HG03342 (cell line): ENCODE results near the gene CD163L1.

Source experiments
- ATAC-seq: cut with Tn5 transposase; IDR thresholded peaks from one replicate; pipeline ENCODE4 v1.9.1; 2021; ENCODE audit warnings: mild to moderate bottlenecking, moderate library complexity; ENCODE audit not compliant: unreplicated experiment

The CD163L1 gene

GRCh38 chr12:7411343-7411742 is 32.6 kb downstream of the CD163L1 start:
- no peak for ATAC-seq

GRCh38 chr12:7404275-7404674 is 39.7 kb downstream of the CD163L1 start:
- no peak for ATAC-seq

GRCh38 chr12:7403466-7403865 is 40.5 kb downstream of the CD163L1 start:
- no peak for ATAC-seq

GRCh38 chr12:7399089-7399488 is 44.9 kb downstream of the CD163L1 start:
- ATAC-seq: no peak

GRCh38 chr12:7396418-7396817 is 47.5 kb downstream of the CD163L1 start:
- ATAC-seq: no peak

GRCh38 chr12:7395950-7396349 is 48.0 kb downstream of the CD163L1 start:
- ATAC-seq: no peak

GRCh38 chr12:7387289-7387688 is 56.7 kb downstream of the CD163L1 start:
- no peak for ATAC-seq

GRCh38 chr12:7383157-7383556 is 60.8 kb downstream of the CD163L1 start:
- ATAC-seq: no peak

- no peak for ATAC-seq
Measured at GRCh38 chr12:7376196-7376595, 67.8 kb downstream of the CD163L1 start.

GRCh38 chr12:7375145-7375543 is 68.8 kb downstream of the CD163L1 start:
- ATAC-seq: no peak

- no peak for ATAC-seq
Measured at GRCh38 chr12:7374423-7375144, 69.4 kb downstream of the CD163L1 start.

- no peak for ATAC-seq
Measured at GRCh38 chr12:7373226-7373625, 70.7 kb downstream of the CD163L1 start.

- peak; percentile 76 for ATAC-seq
Measured at GRCh38 chr12:7369274-7369729, 74.7 kb downstream of the CD163L1 start.

GRCh38 chr12:7362734-7363133 is 81.2 kb downstream of the CD163L1 start:
- no peak for ATAC-seq

GRCh38 chr12:7361265-7361664 is 82.7 kb downstream of the CD163L1 start:
- no peak for ATAC-seq

- ATAC-seq: no peak
Measured at GRCh38 chr12:7354529-7354928, 89.4 kb downstream of the CD163L1 start.

GRCh38 chr12:7352661-7353060 is 91.3 kb downstream of the CD163L1 start:
- ATAC-seq: no peak

GRCh38 chr12:7351177-7351576 is 92.8 kb downstream of the CD163L1 start:
- no peak for ATAC-seq

GRCh38 chr12:7349418-7349817 is 94.5 kb downstream of the CD163L1 start:
- ATAC-seq: no peak

GRCh38 chr12:7346551-7347225 is 97.3 kb downstream of the CD163L1 start:
- ATAC-seq: no peak

GRCh38 chr12:7344833-7345606 is 98.9 kb downstream of the CD163L1 start:
- ATAC-seq: no peak

- ATAC-seq: no peak
Measured at GRCh38 chr12:7339675-7340074, 104.3 kb downstream of the CD163L1 start.
